Eye (tissue), 1 donor: ENCODE results near the gene IWS1.

Experiments
- DNase-seq: peaks from one replicate; pipeline ENCODE4 v3.0.0-alpha.2; 2015

IWS1 gene

GRCh38 chr2:127486247-127487058, 39.8 kb downstream of the IWS1 start:
- DNase-seq: no peak

GRCh38 chr2:127485694-127486071, 40.6 kb downstream of the IWS1 start:
- no peak for DNase-seq

- no peak for DNase-seq
Measured at GRCh38 chr2:127485051-127485693, 41.1 kb downstream of the IWS1 start.

- DNase-seq: no peak
Measured at GRCh38 chr2:127482031-127482430, 44.3 kb downstream of the IWS1 start.

GRCh38 chr2:127479866-127480743, 46.2 kb downstream of the IWS1 start:
- peak; percentile 58 for DNase-seq

GRCh38 chr2:127479219-127479825, 47.0 kb downstream of the IWS1 start:
- DNase-seq: peak; percentile 89

- DNase-seq: no peak
Measured at GRCh38 chr2:127475788-127476187, 50.5 kb downstream of the IWS1 start.

GRCh38 chr2:127472268-127472667, 54.0 kb downstream of the IWS1 start:
- DNase-seq: no peak

- DNase-seq: no peak
Measured at GRCh38 chr2:127471286-127471988, 54.9 kb downstream of the IWS1 start.

- DNase-seq: no peak
Measured at GRCh38 chr2:127469974-127470373, 56.3 kb downstream of the IWS1 start.

- no peak for DNase-seq
Measured at GRCh38 chr2:127469051-127469450, 57.2 kb downstream of the IWS1 start.

- DNase-seq: no peak
Measured at GRCh38 chr2:127465258-127465657, 61.0 kb downstream of the IWS1 start.

- DNase-seq: no peak
Measured at GRCh38 chr2:127464470-127465257, 61.6 kb downstream of the IWS1 start.

- DNase-seq: peak; percentile 85
Measured at GRCh38 chr2:127463155-127463991, 62.9 kb downstream of the IWS1 start.

- no peak for DNase-seq
Measured at GRCh38 chr2:127462461-127462860, 63.8 kb downstream of the IWS1 start.

GRCh38 chr2:127456960-127457359, 69.3 kb downstream of the IWS1 start:
- DNase-seq: no peak

GRCh38 chr2:127455566-127456493, 70.5 kb downstream of the IWS1 start:
- DNase-seq: peak; percentile 86

GRCh38 chr2:127454595-127455565, 71.4 kb downstream of the IWS1 start:
- DNase-seq: peak; percentile 67
